Measurements from ENCODE around the gene DNAH17.

- TF ChIP-seq POLR2AphosphoS5 (IDR thresholded peaks at IDR 0.05) (no peak), POLR2A (IDR thresholded peaks at IDR 0.05) (no peak)
- TF ChIP-seq, protein P1, sequence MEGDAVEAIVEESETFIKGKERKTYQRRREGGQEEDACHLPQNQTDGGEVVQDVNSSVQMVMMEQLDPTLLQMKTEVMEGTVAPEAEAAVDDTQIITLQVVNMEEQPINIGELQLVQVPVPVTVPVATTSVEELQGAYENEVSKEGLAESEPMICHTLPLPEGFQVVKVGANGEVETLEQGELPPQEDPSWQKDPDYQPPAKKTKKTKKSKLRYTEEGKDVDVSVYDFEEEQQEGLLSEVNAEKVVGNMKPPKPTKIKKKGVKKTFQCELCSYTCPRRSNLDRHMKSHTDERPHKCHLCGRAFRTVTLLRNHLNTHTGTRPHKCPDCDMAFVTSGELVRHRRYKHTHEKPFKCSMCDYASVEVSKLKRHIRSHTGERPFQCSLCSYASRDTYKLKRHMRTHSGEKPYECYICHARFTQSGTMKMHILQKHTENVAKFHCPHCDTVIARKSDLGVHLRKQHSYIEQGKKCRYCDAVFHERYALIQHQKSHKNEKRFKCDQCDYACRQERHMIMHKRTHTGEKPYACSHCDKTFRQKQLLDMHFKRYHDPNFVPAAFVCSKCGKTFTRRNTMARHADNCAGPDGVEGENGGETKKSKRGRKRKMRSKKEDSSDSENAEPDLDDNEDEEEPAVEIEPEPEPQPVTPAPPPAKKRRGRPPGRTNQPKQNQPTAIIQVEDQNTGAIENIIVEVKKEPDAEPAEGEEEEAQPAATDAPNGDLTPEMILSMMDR (IDR thresholded peaks at IDR 0.05): no peak
These were observed 186.2 kb downstream of the DNAH17 start for GRCh38 chr17:78391051-78391431.
